Parathyroid adenoma (tissue), 2 donors: ENCODE measurements around the gene TGFBR2.

Source experiments
- H2AFZ ChIP-seq: fragments of 300-600 bp; sonication (generic); one replicate; pipeline ENCODE4 v1.7.0; 2017; ENCODE audit warnings: antibody characterized with exemption, mild to moderate bottlenecking
- H3K27ac ChIP-seq: fragments of 300-600 bp; sonication (generic); one replicate; pipeline ENCODE4 v1.7.0; 2017
- H3K27me3 ChIP-seq: fragments of 300-600 bp; sonication (generic); one replicate; pipeline ENCODE4 v1.7.0; 2017; ENCODE audit warnings: low read length; ENCODE audit not compliant: control insufficient read depth, insufficient read depth
- H3K36me3 ChIP-seq: fragments of 300-600 bp; sonication (generic); one replicate; pipeline ENCODE4 v1.7.0; 2017; ENCODE audit warnings: low read length; ENCODE audit not compliant: control insufficient read depth, insufficient read depth
- H3K4me1 ChIP-seq: fragments of 300-600 bp; sonication (generic); one replicate; pipeline ENCODE4 v1.7.0; 2017; ENCODE audit warnings: control low read depth
- H3K4me2 ChIP-seq: fragments of 300-600 bp; sonication (generic); one replicate; pipeline ENCODE4 v1.7.0; 2017; ENCODE audit warnings: low read length
- H3K4me3 ChIP-seq: fragments of 300-600 bp; sonication (generic); one replicate; pipeline ENCODE4 v1.7.0; 2017; ENCODE audit warnings: low read depth, low read length
- H3K79me2 ChIP-seq: fragments of 300-600 bp; sonication (generic); one replicate; pipeline ENCODE4 v1.7.0; 2017; ENCODE audit warnings: control low read depth
- H3K9ac ChIP-seq: fragments of 300-600 bp; sonication (generic); one replicate; pipeline ENCODE4 v1.7.0; 2017; ENCODE audit warnings: mild to moderate bottlenecking
- H3K9me3 ChIP-seq: fragments of 300-600 bp; sonication (generic); one replicate; pipeline ENCODE4 v1.7.0; 2017; ENCODE audit warnings: low read length; ENCODE audit not compliant: control insufficient read depth
- TF ChIP-seq, protein P1 (sequence below): fragments of 300-600 bp; sonication (generic); IDR thresholded peaks from one replicate; pipeline ENCODE4 v1.7.0; 2017; ENCODE audit warnings: antibody characterized with exemption, mild to moderate bottlenecking
- donor health status: primary hyperparathyroidism.

TGFBR2 gene

DNA sequence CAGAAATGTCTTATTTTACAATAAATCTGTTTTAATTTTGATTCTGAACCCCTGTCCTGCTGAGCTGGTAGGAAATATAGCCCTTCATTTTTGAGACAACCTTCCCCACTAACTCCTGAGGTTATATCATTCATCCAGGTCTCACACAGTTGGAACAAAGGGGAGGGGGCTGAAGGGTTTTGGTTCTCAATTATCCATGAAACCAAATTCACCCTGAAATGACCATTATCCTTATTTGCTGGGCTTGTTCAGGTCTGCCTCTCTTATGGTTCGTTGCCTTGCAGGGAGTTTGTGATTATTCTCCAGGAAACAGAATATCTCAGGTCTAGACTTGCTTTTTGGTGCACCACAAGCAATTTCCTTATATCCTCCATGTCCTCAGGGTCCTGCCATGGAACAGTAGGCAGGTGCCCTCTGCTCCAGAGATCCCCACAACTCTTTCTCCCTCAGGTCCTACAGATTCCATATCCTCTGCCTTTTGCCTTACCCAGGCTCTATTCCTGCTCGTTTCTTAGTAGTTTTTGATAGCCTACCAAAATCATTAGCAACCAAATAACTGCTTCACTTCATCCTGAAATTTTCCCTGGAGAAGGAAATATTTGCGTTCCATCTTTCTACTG is 94.4 kb downstream of the TGFBR2 start:
- Histone ChIP-seq H3K79me2 (no peaks in the 10 kb centered on the region), H3K9me3 (no peaks in the 10 kb centered on the region), H3K27me3 (no peaks in the 10 kb centered on the region), H3K4me2 (no peak overlapping the region), H3K4me1 (peaks cover 3% of the 10 kb centered on the region), H3K4me3 (no peak overlapping the region), H3K27ac (no peak overlapping the region), H3K9ac (no peak overlapping the region), H3K36me3 (no peaks in the 10 kb centered on the region), H2AFZ (no peak overlapping the region)
- TF ChIP-seq, protein P1, sequence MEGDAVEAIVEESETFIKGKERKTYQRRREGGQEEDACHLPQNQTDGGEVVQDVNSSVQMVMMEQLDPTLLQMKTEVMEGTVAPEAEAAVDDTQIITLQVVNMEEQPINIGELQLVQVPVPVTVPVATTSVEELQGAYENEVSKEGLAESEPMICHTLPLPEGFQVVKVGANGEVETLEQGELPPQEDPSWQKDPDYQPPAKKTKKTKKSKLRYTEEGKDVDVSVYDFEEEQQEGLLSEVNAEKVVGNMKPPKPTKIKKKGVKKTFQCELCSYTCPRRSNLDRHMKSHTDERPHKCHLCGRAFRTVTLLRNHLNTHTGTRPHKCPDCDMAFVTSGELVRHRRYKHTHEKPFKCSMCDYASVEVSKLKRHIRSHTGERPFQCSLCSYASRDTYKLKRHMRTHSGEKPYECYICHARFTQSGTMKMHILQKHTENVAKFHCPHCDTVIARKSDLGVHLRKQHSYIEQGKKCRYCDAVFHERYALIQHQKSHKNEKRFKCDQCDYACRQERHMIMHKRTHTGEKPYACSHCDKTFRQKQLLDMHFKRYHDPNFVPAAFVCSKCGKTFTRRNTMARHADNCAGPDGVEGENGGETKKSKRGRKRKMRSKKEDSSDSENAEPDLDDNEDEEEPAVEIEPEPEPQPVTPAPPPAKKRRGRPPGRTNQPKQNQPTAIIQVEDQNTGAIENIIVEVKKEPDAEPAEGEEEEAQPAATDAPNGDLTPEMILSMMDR, result no peak

DNA sequence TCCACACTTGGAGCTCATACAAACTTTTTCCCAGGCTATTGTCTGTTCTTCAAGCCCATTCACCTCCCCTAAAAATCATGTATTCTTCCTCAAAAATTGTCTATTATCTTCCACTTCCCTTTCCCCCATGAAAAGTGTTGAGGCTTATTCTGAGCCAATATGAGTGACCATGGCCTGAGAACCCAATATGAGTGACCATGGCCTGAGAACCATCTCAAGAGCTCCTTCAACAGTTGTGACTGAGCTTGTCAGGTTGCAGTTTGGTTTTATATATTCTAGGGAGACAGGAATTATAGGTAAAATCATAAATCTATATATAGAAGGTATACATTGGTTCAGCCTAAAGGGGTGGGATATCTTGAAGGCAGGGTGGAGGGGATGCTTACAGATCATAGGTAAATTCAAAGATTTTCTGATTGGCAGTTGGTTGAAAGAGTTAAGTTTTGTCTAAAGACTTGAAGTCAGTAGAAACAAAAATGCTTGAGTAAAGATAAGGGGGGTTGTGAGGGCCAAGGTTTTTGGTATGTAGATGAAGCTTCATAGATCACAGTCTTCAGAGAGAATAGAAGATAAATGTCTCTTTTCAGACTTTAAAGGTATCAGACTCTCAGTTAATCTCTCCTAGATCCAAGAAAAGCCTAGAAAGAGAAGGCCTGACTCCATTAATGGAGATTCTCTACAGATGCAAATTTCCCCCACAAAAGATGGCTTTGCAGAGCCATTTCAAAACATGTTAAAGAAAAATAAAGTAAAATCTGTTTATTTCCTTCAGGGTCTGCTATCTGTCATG is 95.8 kb downstream of the TGFBR2 start:
- H3K4me1 ChIP-seq, result no peaks in the 10 kb centered on the region
- no peak overlapping the region for H3K9ac ChIP-seq
- no peak overlapping the region for H3K4me3 ChIP-seq
- TF ChIP-seq, protein P1, result no peak
- H3K9me3 ChIP-seq, result no peaks in the 10 kb centered on the region
- no peaks in the 10 kb centered on the region for H3K79me2 ChIP-seq
- H3K4me2 ChIP-seq, result no peak overlapping the region
- H3K36me3 ChIP-seq, result no peaks in the 10 kb centered on the region
- H3K27me3 ChIP-seq, result no peaks in the 10 kb centered on the region
- no peak overlapping the region for H2AFZ ChIP-seq
- H3K27ac ChIP-seq, result no peak overlapping the region

DNA sequence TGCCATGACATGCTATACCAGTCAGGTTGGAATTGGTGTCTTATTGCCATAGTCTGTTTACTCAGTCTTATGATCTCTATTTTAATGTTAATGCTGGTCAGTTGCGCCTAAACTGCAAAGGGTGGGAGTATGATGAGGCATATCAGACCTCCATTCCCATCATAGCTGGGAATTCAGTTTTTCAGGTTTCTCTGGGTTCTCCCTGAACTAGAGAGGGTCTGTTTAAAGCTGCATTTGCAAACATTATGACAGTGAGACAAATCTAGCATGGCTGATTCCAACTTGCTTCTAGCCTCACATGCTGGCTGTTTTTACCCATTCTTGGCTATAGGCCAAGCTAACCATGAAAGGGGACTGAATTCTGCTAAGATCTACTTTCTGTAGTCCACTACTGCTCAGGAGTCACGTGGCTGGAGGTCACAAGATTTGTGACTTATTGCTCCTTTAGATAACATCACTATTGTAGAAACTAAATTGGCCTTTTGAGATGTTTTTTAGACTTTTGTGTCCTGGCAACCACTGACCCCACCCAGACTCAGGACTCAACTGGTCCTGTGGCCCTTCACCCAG is 96.5 kb downstream of the TGFBR2 start:
- Histone ChIP-seq H3K79me2 (no peaks in the 10 kb centered on the region), H3K36me3 (no peaks in the 10 kb centered on the region), H3K4me3 (no peak overlapping the region), H3K9me3 (no peaks in the 10 kb centered on the region), H3K9ac (no peak overlapping the region), H3K4me1 (no peaks in the 10 kb centered on the region), H2AFZ (no peak overlapping the region), H3K27ac (no peak overlapping the region), H3K4me2 (no peak overlapping the region), H3K27me3 (no peaks in the 10 kb centered on the region)
- TF ChIP-seq, protein P1, result no peak

DNA sequence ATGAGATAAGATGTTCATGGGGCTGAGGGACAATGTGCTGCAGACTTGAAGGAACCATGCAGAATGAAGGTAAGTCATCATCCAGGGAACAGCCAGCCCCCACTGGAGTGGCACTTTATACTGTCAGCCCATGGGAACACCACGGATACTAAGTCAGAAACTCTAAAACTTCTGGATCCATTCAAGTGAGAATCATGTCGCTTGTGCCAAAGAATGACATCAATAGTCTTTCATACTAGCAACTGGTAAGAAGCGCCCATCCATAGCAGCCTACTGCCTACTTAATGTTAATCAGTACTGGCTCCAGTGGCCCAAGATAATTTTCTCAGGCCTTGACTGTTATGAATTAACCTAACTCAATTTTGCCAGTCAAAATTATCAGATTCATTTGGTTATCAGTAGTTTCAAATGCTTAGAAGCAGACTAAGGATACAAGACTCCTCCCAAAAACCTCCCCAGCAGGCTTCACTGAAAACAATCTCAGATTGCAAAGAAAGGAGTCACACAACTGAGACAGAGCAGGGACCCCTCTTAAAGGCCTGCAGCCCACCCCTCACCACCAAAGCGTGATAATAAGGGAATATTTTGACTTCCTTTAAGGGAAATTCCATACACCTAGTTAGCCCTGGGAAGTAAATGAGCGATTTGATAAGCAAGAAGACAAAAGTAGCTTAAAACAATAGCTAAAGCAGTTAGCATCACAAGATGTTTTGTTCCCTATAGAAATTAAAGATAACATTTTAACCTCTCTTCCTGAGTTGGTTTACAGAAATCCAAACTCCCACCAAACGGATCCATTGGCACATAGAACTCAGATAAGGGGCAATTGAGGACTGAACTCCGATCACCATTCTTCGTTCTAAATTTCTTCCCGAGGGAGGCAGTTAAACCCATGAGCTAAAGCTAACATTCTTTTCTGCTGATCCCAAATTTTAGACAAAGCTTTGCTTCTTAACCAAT is 98.8 kb downstream of the TGFBR2 start:
- H3K4me3 ChIP-seq, result no peak overlapping the region

More for the DNA sequence above, 98.8 kb downstream of the TGFBR2 start:
- H3K79me2 ChIP-seq, result no peaks in the 10 kb centered on the region
- no peaks in the 10 kb centered on the region for H3K27me3 ChIP-seq
- TF ChIP-seq, protein P1, result no peak
- no peak overlapping the region for H3K4me2 ChIP-seq
- H3K9me3 ChIP-seq, result no peaks in the 10 kb centered on the region
- no peaks in the 10 kb centered on the region for H3K36me3 ChIP-seq
- no peaks in the 10 kb centered on the region for H3K4me1 ChIP-seq
- no peak overlapping the region for H3K27ac ChIP-seq
- H3K9ac ChIP-seq, result no peak overlapping the region
- no peak overlapping the region for H2AFZ ChIP-seq
